Measurements from ENCODE around the gene CYYR1.

- TF ChIP-seq ARNTL (CRISPR knock-in tag; IDR thresholded peaks at IDR 0.05; ENCODE audit: borderline replicate concordance, low read depth) (no peak), RARB (CRISPR knock-in tag; IDR thresholded peaks at IDR 0.05) (no peak), TSHZ2 (CRISPR knock-in tag; IDR thresholded peaks at IDR 0.05) (no peak), CREB5 (CRISPR knock-in tag; IDR thresholded peaks at IDR 0.05; ENCODE audit: low read depth) (no peak), POU6F1 (CRISPR knock-in tag; IDR thresholded peaks at IDR 0.05; ENCODE audit: borderline replicate concordance, low read depth) (no peak), ZFP3 (CRISPR knock-in tag; IDR thresholded peaks at IDR 0.05) (no peak), PPARA (CRISPR knock-in tag; IDR thresholded peaks at IDR 0.05; ENCODE audit: borderline replicate concordance) (no peak), TOX (CRISPR knock-in tag; IDR thresholded peaks at IDR 0.05; ENCODE audit: borderline replicate concordance) (no peak), SNAI2 (CRISPR knock-in tag; IDR thresholded peaks at IDR 0.05) (no peak)
Measured at GRCh38 chr21:26449161-26449560, 123.9 kb downstream of the CYYR1 start.

All from SK-N-SH treated with all-trans-retinoic acid at 6 μM for 48 hours (cell line).